ENCODE results near the gene ZRANB3.

The ZRANB3 gene

DNA sequence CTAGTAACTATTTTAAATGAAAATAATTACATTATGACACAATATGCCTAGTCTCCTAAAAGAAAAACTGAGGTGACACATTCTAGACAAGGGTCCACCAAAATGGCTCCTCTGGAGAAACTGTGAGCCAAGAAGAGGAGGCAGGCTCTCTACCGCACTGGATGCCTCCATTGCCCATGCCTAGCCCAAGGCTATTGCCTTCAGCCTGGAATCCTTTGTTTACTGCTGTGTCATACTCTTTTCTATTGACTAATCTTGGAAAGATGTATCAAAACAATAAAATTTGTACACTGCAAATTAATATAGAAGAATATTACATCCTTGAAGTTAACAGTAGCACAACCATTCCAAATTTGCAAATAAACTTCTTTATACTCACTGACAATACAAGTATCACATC is 311.8 kb downstream of the ZRANB3 start:
- H2AFZ ChIP-seq (ENCODE audit: low read length) = no peak overlapping the region
- TF ChIP-seq EZH2phosphoT487 (IDR thresholded peaks at IDR 0.05; ENCODE audit: borderline replicate concordance) = no peak
- TF ChIP-seq, protein P1, sequence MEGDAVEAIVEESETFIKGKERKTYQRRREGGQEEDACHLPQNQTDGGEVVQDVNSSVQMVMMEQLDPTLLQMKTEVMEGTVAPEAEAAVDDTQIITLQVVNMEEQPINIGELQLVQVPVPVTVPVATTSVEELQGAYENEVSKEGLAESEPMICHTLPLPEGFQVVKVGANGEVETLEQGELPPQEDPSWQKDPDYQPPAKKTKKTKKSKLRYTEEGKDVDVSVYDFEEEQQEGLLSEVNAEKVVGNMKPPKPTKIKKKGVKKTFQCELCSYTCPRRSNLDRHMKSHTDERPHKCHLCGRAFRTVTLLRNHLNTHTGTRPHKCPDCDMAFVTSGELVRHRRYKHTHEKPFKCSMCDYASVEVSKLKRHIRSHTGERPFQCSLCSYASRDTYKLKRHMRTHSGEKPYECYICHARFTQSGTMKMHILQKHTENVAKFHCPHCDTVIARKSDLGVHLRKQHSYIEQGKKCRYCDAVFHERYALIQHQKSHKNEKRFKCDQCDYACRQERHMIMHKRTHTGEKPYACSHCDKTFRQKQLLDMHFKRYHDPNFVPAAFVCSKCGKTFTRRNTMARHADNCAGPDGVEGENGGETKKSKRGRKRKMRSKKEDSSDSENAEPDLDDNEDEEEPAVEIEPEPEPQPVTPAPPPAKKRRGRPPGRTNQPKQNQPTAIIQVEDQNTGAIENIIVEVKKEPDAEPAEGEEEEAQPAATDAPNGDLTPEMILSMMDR (conservative IDR thresholded peaks at IDR 0.05; ENCODE audit: low read length) = no peak
- no peaks in the 10 kb centered on the region for H4K20me1 ChIP-seq (ENCODE audit: insufficient read depth, low read length, poor library complexity, severe bottlenecking)
- no peaks in the 10 kb centered on the region for H3K4me1 ChIP-seq (ENCODE audit: insufficient read depth, low read length, poor library complexity, severe bottlenecking)
- no peak overlapping the region for H3K4me2 ChIP-seq (ENCODE audit: low read depth, low read length, poor library complexity, severe bottlenecking)
- H3K9me2 ChIP-seq (replicated peaks; ENCODE audit: low read depth, low read length) = no peaks in the 10 kb centered on the region
- H3F3A ChIP-seq (ENCODE audit: low read depth) = no peaks in the 10 kb centered on the region
- H3K36me3 ChIP-seq (ENCODE audit: insufficient read depth, low read length) = no peaks in the 10 kb centered on the region
- no peak overlapping the region for H3K4me3 ChIP-seq (ENCODE audit: low read length, poor library complexity, severe bottlenecking)
- no peaks in the 10 kb centered on the region for H3K79me2 ChIP-seq (ENCODE audit: insufficient read depth, low read length)
- H3K9me3 ChIP-seq (ENCODE audit: insufficient read depth, low read depth, low read length) = no peaks in the 10 kb centered on the region
- H3K27me3 ChIP-seq (ENCODE audit: insufficient read depth, low read length, poor library complexity, severe bottlenecking) = no peaks in the 10 kb centered on the region
- H3K9ac ChIP-seq (ENCODE audit: low read depth, low read length, poor library complexity, severe bottlenecking) = no peak overlapping the region

DNA sequence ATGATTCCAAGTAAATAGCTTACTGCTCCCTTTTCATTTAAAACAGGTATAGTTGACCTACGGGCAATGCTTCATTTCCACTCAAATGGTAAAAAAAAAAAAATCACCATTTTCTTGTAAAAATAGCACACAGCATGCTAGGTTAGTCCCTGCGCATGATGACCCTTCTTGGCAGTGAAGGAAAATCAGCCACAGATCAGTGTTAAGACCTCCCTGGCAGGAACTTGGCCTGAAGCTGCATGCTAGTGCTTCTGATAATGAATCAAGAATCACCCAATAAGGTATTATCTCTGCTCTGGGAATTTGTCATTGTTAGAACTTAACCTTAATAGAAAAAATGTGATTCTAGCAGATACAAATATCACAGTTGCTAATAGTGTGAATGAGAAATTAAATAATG is 312.6 kb downstream of the ZRANB3 start:
- no peaks in the 10 kb centered on the region for H3K27me3 ChIP-seq (ENCODE audit: insufficient read depth, low read length, poor library complexity, severe bottlenecking)
- H3F3A ChIP-seq (ENCODE audit: low read depth) = no peaks in the 10 kb centered on the region
- H3K9me3 ChIP-seq (ENCODE audit: insufficient read depth, low read depth, low read length) = no peaks in the 10 kb centered on the region
- TF ChIP-seq, protein P1 (conservative IDR thresholded peaks at IDR 0.05; ENCODE audit: low read length) = no peak
- no peak for TF ChIP-seq EZH2phosphoT487 (IDR thresholded peaks at IDR 0.05; ENCODE audit: borderline replicate concordance)
- H3K9me2 ChIP-seq (replicated peaks; ENCODE audit: low read depth, low read length) = no peaks in the 10 kb centered on the region
- no peaks in the 10 kb centered on the region for H4K20me1 ChIP-seq (ENCODE audit: insufficient read depth, low read length, poor library complexity, severe bottlenecking)
- no peaks in the 10 kb centered on the region for H3K79me2 ChIP-seq (ENCODE audit: insufficient read depth, low read length)
- no peak overlapping the region for H3K4me2 ChIP-seq (ENCODE audit: low read depth, low read length, poor library complexity, severe bottlenecking)
- H2AFZ ChIP-seq (ENCODE audit: low read length) = no peak overlapping the region
- no peaks in the 10 kb centered on the region for H3K4me1 ChIP-seq (ENCODE audit: insufficient read depth, low read length, poor library complexity, severe bottlenecking)
- no peak overlapping the region for H3K9ac ChIP-seq (ENCODE audit: low read depth, low read length, poor library complexity, severe bottlenecking)
- no peaks in the 10 kb centered on the region for H3K36me3 ChIP-seq (ENCODE audit: insufficient read depth, low read length)
- no peak overlapping the region for H3K4me3 ChIP-seq (ENCODE audit: low read length, poor library complexity, severe bottlenecking)

GRCh38 chr2:135212757-135213156 is 318.3 kb downstream of the ZRANB3 start:
- TF ChIP-seq EZH2phosphoT487 (IDR thresholded peaks at IDR 0.05; ENCODE audit: borderline replicate concordance) = no peak
- TF ChIP-seq, protein P1 (conservative IDR thresholded peaks at IDR 0.05; ENCODE audit: low read length) = no peak
- Histone ChIP-seq H3F3A (ENCODE audit: low read depth) (no peaks in the 10 kb centered on the region), H4K20me1 (ENCODE audit: insufficient read depth, low read length, poor library complexity, severe bottlenecking) (no peaks in the 10 kb centered on the region), H3K27me3 (ENCODE audit: insufficient read depth, low read length, poor library complexity, severe bottlenecking) (no peaks in the 10 kb centered on the region), H3K4me2 (ENCODE audit: low read depth, low read length, poor library complexity, severe bottlenecking) (no peak overlapping the region), H3K4me3 (ENCODE audit: low read length, poor library complexity, severe bottlenecking) (no peak overlapping the region), H3K9ac (ENCODE audit: low read depth, low read length, poor library complexity, severe bottlenecking) (no peak overlapping the region), H3K9me2 (replicated peaks; ENCODE audit: low read depth, low read length) (no peaks in the 10 kb centered on the region), H2AFZ (ENCODE audit: low read length) (no peak overlapping the region), H3K9me3 (ENCODE audit: insufficient read depth, low read depth, low read length) (no peaks in the 10 kb centered on the region), H3K79me2 (ENCODE audit: insufficient read depth, low read length) (no peaks in the 10 kb centered on the region), H3K36me3 (ENCODE audit: insufficient read depth, low read length) (no peaks in the 10 kb centered on the region), H3K4me1 (ENCODE audit: insufficient read depth, low read length, poor library complexity, severe bottlenecking) (peaks cover 7% of the 10 kb centered on the region)
